GM12875 (cell line): Measurements from ENCODE around the gene SLC66A2.

Source experiments
- H3K4me3 ChIP-seq: one replicate; pipeline ENCODE4 v1.5.1; 2011; ENCODE audit warnings: low read depth, low read length, control low read depth
- CTCF ChIP-seq: IDR thresholded peaks from 2 replicates; pipeline ENCODE4 v1.5.1; 2011; ENCODE audit warnings: low read depth, mild to moderate bottlenecking, control low read depth, inconsistent platforms, low read length, moderate library complexity, borderline replicate concordance; ENCODE audit not compliant: insufficient read depth

The SLC66A2 gene

GRCh38 chr18:79971211-79971952, 19.9 kb upstream of the SLC66A2 start:
- TF ChIP-seq CTCF, result no peak
- H3K4me3 ChIP-seq, result no peak overlapping the region

- no peak overlapping the region for H3K4me3 ChIP-seq
- no peak for TF ChIP-seq CTCF
Observed at GRCh38 chr18:79970419-79971133, 19.1 kb upstream of the SLC66A2 start.

GRCh38 chr18:79965119-79965902, 13.9 kb upstream of the SLC66A2 start:
- TF ChIP-seq CTCF, result no peak
- H3K4me3 ChIP-seq, result peak overlapping the region; percentile 60

- peak within 1 kb of the TSS; percentile 60 for H3K4me3 ChIP-seq
- peak; percentile 42 for TF ChIP-seq CTCF
Observed at GRCh38 chr18:79964330-79965118, 13.1 kb upstream of the SLC66A2 start, which contains the start of gene HSBP1L1. Gene HSBP1L1 (plus strand): TSS chr18:79964643. CDS start chr18:79964736, 93 bp downstream.

- H3K4me3 ChIP-seq, result peak overlapping the region; percentile 60
- TF ChIP-seq CTCF, result no peak
Observed at GRCh38 chr18:79963658-79964329, 12.3 kb upstream of the SLC66A2 start.
